ACHN (cell line): Measurements from ENCODE around the gene TSPAN4.

ENCODE experiments used
- DNase-seq: peaks from one replicate; pipeline ENCODE4 v3.0.0-alpha.2; 2015
- in situ Hi-C: cut with HindIII; loops from 2 replicates; pipeline ENCODE4 v1.10.0; 2017; ENCODE audit warnings: low sequenced_read_pairs, low pct_ligation_motif_present, low pct_unique_long_range_greater_than_20kb

The TSPAN4 gene

DNA sequence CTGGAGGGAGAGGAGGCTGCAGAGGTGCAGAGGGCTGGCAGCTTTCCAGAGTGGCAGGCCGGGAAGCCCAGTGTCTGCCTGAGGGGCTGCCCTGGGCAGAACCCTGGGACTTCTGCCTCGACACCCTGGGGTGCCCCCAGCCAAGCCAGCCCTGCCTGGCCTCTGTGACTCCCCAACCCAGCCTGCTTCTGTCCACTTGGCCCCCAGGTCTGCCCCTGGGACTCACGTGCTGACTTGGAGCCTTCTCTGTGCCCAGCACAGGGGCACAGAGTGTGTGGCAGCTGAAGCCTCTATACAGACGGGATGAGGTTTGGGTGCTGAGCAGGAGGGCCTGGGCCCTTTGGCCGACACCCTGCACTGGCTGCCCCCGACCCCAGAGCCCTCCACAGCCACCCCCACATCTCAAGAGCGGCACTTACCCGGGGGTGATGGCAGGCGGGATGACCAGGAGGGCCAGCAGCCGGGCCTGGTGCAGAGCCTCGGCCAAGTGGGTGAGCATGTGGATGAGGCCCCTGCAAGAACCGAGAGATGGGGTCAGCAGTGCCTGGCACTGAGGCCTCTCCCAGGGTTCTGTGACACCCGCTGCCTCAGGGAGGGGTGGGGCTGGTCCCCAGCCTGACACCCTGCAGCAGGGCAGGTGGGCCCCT is 50.5 kb downstream of the TSPAN4 start:
- in situ Hi-C loops: no loop called here
- no peak for DNase-seq

DNA sequence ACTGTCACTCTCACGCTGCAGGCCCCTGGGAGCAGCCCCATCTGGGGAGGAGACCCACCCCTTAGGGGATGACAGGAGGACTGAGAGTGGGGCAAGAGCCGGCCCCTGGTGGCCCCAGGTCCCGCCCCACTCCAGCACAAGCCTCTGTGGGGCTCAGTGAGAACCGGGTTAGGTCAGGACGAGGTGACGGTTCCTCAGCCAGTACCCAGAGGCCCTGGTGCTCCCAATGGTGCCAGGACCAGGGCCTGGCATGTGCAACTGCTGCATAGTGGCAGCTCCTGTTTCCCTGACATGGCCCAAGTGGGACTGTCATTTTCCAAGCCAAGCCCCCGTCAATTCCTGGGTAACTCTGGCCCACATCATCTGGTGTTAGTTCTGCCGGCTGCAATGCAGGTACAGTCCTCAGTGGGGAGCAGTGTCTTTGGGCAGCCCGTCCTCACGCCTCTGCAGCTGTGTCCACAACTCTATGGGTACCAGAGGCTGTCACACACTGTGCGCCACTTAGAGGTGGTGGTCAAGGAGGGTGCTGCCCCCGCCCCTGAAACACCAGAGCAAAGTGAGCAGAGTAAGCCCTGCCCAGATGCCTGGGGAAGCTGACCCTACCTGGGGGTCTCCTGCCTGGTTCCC is 52.0 kb downstream of the TSPAN4 start:
- in situ Hi-C loops: no loop called here
- no peak for DNase-seq

DNA sequence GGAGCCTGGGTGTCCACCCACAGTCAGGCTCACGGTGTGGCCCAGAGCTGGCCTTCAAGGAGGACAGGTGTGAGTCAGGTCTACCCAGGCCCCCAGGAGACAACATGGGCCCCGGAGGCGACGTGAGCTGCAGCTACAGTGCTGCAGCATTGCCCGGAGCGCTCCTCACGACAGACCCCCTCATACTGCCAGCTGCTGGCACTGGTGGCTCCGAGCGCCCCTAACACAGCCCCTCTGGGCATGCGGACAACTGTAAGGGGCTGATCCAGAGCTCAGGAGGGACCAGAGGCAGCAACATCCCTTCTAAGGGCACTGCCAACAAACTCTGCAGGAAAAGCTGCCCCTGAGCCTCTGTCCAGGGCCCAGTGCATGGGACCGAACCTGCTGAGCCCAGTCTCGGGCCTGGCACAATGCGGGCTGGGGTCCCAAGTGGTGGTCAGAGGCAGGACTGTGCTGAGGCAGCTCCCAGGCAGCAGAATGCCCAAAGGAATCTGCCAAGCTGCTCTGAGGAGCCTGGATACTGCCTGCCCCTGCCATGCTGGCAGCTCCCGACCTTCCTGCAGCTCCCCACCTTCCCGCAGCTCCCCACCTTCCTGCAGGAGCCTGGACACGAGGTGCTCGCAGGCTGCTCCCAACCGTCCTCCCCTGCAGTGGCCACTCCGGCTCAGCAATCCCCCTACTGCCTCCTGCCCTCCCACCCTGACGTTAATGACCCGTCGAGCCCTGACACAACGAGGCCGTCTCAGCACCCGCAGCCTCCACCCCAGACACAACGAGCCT is 52.9 kb downstream of the TSPAN4 start:
- no peak for DNase-seq
- in situ Hi-C loops: no loop called here

GRCh38 chr11:897253-898142 is 54.8 kb downstream of the TSPAN4 start:
- in situ Hi-C loops: no loop called here
- DNase-seq: no peak

GRCh38 chr11:898143-898511 is 55.5 kb downstream of the TSPAN4 start:
- DNase-seq: peak; percentile 49
- in situ Hi-C loops: no loop called here

DNA sequence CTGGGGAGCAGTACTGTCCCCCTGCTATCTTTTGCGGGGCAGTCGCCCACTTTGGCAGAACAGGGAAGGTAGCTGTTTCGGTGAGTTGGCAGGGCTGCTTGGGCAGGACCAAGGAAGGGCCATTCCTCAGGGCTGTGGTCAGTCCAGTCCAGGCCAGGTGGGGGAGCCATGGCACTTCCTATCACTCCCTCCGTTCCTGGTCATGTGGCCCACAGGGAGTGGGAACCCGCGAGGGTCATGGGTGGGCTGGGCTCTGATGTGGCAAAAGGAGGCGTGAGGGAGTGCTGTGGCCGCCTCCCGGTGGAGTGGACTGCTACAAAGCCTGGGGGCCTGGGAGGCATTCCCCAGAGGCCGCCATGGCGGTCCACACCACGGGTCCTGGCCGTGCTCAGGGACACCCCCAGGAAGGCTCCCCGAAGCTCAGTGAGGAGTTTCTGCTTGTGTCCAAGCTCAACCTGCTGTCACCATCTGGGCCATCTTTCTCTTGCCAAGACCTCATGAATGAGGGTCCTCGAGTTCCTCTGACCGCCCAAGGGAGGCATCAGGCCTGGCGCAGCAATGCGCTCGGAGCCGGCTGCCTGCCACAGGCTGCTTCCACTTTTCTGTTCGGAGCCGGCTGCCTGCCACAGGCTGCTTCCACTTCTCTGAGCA is 56.0 kb downstream of the TSPAN4 start:
- in situ Hi-C loops: no loop called here
- peak; percentile 37 for DNase-seq

- no peak for DNase-seq
- in situ Hi-C loops: no loop called here
Observed at GRCh38 chr11:899724-900123, 57.1 kb downstream of the TSPAN4 start.

DNA sequence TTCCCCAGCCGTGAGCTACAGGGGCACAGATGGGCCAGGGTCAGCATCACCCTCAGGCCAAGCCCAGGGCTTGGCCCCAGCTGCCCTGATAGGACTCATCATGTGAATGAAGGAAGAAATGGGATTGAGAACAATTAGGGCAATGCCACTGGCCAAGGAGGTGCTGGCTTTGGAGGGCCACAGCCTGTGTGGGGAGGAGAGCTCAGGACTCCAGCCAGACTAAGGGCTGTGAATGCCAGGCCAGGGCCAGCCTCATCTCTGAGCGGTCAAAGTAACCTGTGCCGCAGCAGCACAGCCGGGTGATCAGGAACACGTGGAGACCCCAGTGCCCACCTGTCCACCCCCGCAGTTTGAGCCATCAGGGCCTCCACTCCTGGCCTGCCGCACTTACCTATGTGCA is 57.9 kb downstream of the TSPAN4 start:
- no peak for DNase-seq
- in situ Hi-C loops: no loop called here

DNA sequence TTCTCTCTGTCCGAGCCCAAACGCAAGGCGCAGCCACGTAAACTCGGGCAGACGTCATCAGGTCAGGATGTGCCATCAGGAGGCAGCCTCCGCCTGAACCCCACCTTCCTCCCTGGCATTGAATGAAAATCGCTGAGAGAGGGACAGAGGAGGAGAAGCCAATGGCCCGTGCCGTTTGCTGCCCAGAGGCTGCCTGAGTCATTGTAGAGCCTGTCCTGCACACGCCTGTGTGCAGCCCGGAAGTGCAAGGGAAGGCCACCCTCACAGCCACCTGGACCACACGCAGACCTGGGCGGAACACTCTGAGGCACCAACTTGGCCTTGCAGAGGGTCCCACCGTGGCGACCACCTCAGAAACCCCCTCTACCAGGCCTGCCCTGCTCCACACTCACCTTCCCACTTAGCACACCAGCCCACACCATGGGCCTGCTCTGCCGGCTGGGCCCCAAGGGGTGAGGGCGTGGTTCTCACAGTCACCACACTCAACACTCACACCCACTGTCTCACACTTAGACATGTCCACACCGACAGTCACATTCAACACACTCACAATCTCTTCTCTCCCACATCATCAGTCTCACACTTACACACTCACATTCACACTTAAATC is 58.9 kb downstream of the TSPAN4 start:
- no peak for DNase-seq
- in situ Hi-C loops: no loop called here

- in situ Hi-C loops: no loop called here
- no peak for DNase-seq
Observed at GRCh38 chr11:904380-904779, 61.7 kb downstream of the TSPAN4 start.

DNA sequence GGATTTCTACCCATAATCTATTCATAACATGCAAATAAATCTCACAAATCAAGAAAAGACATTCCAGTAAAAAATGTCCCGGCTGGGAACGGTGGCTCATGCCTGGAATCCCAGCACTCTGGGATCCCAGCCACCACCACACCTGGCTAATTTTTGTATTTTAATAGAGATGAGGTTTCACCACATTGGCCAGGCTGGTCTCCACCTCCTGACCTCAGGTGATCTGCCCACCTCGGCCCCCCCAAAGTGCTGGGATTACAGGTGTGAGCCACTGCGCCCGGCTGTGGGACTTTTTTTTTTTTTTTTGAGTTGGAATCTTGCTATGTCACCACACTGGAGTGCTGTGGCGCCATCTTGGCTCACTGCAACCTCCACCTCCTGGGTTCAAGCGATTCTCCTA is 63.3 kb downstream of the TSPAN4 start:
- in situ Hi-C loops: no loop called here
- no peak for DNase-seq

- in situ Hi-C loops: no loop called here
Observed at GRCh38 chr11:907668-908067, 65.0 kb downstream of the TSPAN4 start.

DNA sequence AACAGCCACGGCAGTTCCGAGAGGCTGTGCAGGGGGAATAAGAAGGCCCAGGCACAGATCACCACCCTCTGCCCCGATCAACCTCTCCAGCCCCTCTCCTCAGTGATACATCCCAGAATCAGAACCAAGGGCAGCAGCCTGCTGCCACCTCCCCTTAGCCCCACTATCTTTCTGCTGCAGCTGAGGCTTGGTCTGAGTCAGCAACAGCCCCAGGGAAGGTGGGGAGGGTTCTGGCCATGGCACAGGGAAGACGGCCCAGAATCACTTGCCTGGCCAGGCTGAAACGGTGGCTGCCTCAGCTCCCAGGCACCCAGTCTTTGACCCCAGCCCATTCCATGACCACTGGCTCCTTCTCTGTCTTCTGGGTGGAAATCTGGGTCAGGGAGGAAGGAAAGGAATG is 65.6 kb downstream of the TSPAN4 start:
- in situ Hi-C loops: no loop called here
- DNase-seq: no peak

More at GRCh38 chr11:907668-908067, 65.0 kb downstream of the TSPAN4 start:
- DNase-seq: no peak

- no peak for DNase-seq
- in situ Hi-C loops: no loop called here
Observed at GRCh38 chr11:909406-909805, 66.8 kb downstream of the TSPAN4 start.

DNA sequence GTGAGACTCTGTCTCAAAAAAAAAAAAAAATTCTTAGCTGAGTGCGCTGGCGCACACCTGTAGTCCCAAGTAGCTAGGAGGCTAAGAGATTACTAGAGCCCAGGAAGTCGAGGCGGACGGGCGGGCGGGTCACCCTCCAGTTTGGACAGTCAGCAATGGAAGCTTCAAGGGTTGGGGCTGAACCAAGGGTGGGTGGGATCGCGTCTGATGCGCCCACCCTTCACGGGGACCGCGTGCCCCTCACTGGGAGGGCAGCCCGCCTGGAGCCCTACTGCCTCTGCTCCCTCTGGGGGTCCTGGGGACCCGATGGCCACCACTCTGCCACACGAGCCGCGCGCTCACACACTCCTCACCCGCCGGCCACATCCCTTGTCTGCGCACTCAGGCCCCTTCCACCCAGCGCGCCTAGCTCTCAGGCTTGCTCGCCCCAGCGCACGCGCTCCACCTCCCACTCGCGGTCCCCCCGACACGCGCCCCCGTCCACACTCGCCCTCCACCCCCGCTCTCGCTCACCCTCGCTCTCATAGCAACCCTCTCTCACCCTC is 67.5 kb downstream of the TSPAN4 start:
- in situ Hi-C loops: no loop called here
- no peak for DNase-seq

GRCh38 chr11:910589-911030 is 68.0 kb downstream of the TSPAN4 start, which contains the start of gene CHID1:
Gene CHID1 (minus strand): TSS chr11:910810. CDS start chr11:904816, 5,994 bp downstream.
- in situ Hi-C loops: no loop called here
- peak; percentile 81 for DNase-seq

DNA sequence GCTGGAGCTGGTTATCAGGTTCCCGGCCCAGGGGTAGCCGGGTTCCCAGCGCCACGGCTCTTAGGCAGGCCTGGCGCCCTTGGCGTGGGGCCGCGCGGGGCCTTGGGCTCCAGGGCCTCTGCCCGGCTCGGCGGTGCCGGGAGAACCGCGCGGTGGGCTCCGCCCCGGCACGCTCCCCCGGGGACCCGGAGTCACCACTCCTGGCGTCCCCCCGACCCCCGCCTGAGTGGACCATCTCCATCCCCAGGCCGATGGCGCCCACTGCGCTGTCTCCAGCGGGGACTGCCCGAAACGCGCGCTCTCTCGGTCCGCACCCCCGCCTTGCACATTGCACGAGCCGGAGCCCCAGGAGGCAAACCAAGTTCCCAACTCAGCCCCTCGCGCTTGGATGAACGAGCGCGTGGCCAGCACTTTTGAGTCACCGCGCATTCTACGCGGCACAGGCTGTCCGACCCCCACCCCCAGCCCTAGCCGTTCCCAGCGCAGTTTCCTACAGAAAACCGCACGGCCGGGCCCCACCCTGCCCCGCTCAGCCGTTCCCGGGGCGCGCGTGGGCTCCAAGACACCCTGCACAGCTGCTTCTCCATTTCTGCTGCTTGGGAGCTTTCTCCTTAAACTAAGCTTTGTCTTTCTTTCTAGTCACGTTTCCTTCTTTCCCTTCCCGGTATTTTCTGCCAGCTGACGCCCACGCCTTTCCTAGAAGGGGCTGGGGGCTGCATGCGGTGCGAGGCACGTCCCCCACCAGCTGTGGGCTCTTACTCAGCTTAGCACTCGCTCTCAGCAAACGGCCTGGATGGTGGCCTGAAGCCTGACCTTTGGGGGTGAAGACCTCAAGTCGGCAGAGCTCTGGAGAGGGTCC is 68.6 kb downstream of the TSPAN4 start:
- peak; percentile 72 for DNase-seq
- in situ Hi-C loops: no loop called here
